ENCODE results near the gene R3HDM4. TPM values are rescaled to one million over a fixed set of nuclear protein-coding genes. Genes with fewer than 3 reads are reported as not detected.
"Not testable (repeated sequence)": the region's sequence is repeated elsewhere in the genome, so short reads cannot be mapped to it uniquely, and the experiment has no call there.

The R3HDM4 gene
- total RNA-seq, 4 donors from 2014 or later: 5.3 to 38.2 (median 21.2) TPM

GRCh38 chr19:858868-859843 is 53.9 kb downstream of the R3HDM4 start, which contains the start of gene CFD:
Gene CFD, plus strand, starts transcription at chr19:859664. Its CDS starts 26 bp downstream, at chr19:859690.
- Histone ChIP-seq H3K27me3 (peaks cover 0 to 26% of the 10 kb centered on the region in 2 donors), H3K4me1 (peaks cover 0 to 17% of the 10 kb centered on the region in 2 donors), H3K36me3 (no peaks in the 10 kb centered on the region), H3K27ac (peak within 1 kb of the TSS in 1 of 2 donors; percentile 27), H3K4me3 (peak within 1 kb of the TSS in 1 of 2 donors; percentile 7), H3K9me3 (no peaks in the 10 kb centered on the region)
- no peak for DNase-seq
- intact Hi-C loops (cut with DNase I; ENCODE audit: low total_unique reads): no loop called here
- TF ChIP-seq POLR2A (IDR thresholded peaks at IDR 0.05) (peak in 1 of 2 donors; percentile 20), CTCF (IDR thresholded peaks at IDR 0.05) (no peak)

DNA sequence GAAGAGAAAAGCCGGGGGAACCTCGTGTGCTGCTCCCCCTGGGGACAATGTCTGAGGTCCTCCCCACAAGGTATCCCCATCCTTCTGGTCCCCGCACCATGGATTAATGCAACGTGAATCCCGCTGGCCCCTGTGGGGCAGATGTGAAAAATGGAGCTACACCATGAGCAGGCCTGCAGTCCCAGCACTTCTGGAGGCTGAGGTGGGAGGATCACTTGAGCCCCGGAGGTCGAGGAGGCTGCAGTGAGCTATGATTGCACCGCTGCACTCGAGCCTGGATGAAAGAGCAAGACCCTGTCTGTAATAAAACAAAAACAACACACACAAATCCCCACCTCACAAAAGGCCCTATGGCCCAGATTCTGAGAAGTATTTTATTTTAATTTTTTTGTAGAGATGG is 54.7 kb downstream of the R3HDM4 start:
- Histone ChIP-seq H3K27ac (no peak overlapping the region), H3K4me3 (no peak overlapping the region), H3K4me1 (peaks cover 0 to 17% of the 10 kb centered on the region in 2 donors), H3K27me3 (peaks cover 0 to 27% of the 10 kb centered on the region in 2 donors), H3K36me3 (no peaks in the 10 kb centered on the region), H3K9me3 (no peaks in the 10 kb centered on the region)
- TF ChIP-seq CTCF (IDR thresholded peaks at IDR 0.05): no peak
- TF ChIP-seq POLR2A (IDR thresholded peaks at IDR 0.05): no peak
- intact Hi-C loops (cut with DNase I; ENCODE audit: low total_unique reads): no loop called here
- no peak for DNase-seq

DNA sequence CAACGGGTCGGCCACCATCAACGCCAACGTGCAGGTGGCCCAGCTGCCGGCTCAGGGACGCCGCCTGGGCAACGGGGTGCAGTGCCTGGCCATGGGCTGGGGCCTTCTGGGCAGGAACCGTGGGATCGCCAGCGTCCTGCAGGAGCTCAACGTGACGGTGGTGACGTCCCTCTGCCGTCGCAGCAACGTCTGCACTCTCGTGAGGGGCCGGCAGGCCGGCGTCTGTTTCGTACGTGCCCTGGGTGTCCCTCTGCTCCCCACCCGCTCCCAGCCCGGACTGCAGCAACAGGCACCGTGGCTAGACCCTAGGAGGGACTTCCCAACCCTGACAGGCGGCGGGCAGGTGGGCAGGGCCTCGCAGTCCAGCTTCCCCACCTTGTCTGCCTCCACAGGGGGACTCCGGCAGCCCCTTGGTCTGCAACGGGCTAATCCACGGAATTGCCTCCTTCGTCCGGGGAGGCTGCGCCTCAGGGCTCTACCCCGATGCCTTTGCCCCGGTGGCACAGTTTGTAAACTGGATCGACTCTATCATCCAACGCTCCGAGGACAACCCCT is 57.4 kb downstream of the R3HDM4 start:
- peaks cover 3 to 8% of the 10 kb centered on the region in 2 donors for H3K4me1 ChIP-seq
- H3K27me3 ChIP-seq: peaks cover 9 to 32% of the 10 kb centered on the region in 2 donors
- DNase-seq: no peak
- H3K36me3 ChIP-seq: no peaks in the 10 kb centered on the region
- TF ChIP-seq CTCF (IDR thresholded peaks at IDR 0.05) (no peak), POLR2A (IDR thresholded peaks at IDR 0.05) (no peak)
- H3K27ac ChIP-seq: no peak overlapping the region
- no peaks in the 10 kb centered on the region for H3K9me3 ChIP-seq
- intact Hi-C loops (cut with DNase I; ENCODE audit: low total_unique reads): no loop called here
- no peak overlapping the region for H3K4me3 ChIP-seq

GRCh38 chr19:855142-855541 is 57.9 kb downstream of the R3HDM4 start:
- Histone ChIP-seq H3K4me3 (no peak overlapping the region), H3K4me1 (peaks cover 3% of the 10 kb centered on the region in 2 donors), H3K36me3 (no peaks in the 10 kb centered on the region), H3K9me3 (no peaks in the 10 kb centered on the region), H3K27me3 (peaks cover 9 to 27% of the 10 kb centered on the region in 2 donors), H3K27ac (no peak overlapping the region)
- DNase-seq: no peak
- TF ChIP-seq POLR2A (IDR thresholded peaks at IDR 0.05) (no peak), CTCF (IDR thresholded peaks at IDR 0.05) (no peak)
- intact Hi-C loops (cut with DNase I; ENCODE audit: low total_unique reads): no loop called here

DNA sequence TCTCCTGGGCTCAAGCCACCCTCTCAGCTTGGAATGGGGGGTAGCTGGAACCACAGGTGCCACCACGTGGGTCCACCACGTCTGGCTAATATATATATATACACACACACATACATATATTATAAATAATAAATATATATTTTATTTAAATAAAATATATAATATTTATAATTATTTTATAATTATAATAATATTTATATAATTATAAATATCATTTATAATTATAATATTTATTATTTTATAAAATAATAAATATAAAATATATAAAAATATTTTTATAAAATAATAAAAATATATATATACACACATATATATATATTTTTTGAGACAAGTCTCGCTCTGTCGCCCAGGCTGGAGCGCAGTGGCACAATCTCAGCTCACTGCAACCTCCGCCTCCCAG is 58.5 kb downstream of the R3HDM4 start:
- no peaks in the 10 kb centered on the region for H3K9me3 ChIP-seq
- TF ChIP-seq CTCF (IDR thresholded peaks at IDR 0.05) (no peak), POLR2A (IDR thresholded peaks at IDR 0.05) (no peak)
- intact Hi-C loops (cut with DNase I; ENCODE audit: low total_unique reads): no loop called here
- DNase-seq: no peak
- no peaks in the 10 kb centered on the region for H3K36me3 ChIP-seq
- H3K4me3 ChIP-seq: no peak overlapping the region
- peaks cover 0 to 3% of the 10 kb centered on the region in 2 donors for H3K4me1 ChIP-seq
- peaks cover 9 to 21% of the 10 kb centered on the region in 2 donors for H3K27me3 ChIP-seq
- no peak overlapping the region for H3K27ac ChIP-seq

GRCh38 chr19:853614-854220 is 59.3 kb downstream of the R3HDM4 start:
- H3K27ac ChIP-seq; H3K36me3 ChIP-seq; DNase-seq; H3K4me1 ChIP-seq; H3K9me3 ChIP-seq; intact Hi-C loops (cut with DNase I; ENCODE audit: low total_unique reads); H3K4me3 ChIP-seq: not testable (repeated sequence)
- H3K27me3 ChIP-seq: peaks cover 9 to 18% of the 10 kb centered on the region in 2 donors
